GM19438 (cell line): Measurements from ENCODE around the gene DLAT.
A peak's percentile ranks its signal among the peaks of the same experiment; 100 is the strongest.
"Not testable (repeated sequence)": the region's sequence is repeated elsewhere in the genome, so short reads cannot be mapped to it uniquely, and the experiment has no call there.

ENCODE experiments used
- ATAC-seq: cut with Tn5 transposase; IDR thresholded peaks from one replicate; pipeline ENCODE4 v1.9.1; 2021; ENCODE audit warnings: low read depth; ENCODE audit not compliant: unreplicated experiment

DLAT gene

DNA sequence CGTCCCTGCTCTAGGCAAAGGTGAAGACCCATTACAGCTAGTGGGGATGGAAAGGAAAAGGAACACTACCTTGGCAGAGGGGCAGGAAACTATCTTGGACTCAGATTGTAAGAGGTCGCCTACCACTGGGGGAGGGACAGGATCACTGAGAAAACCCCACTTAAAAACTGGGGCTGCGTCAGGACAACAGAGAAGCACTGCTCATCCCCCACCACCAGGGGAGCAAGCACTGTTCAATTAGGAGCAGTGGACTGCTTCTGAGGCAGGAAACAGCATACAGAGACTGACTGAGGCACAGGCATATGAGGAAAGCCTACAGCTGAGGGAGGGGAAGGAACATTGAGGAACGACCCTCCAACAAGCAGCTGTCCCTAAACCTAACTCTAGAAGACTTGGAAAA lies 20.8 kb upstream of the DLAT start:
- ATAC-seq: peak; percentile 100

DNA sequence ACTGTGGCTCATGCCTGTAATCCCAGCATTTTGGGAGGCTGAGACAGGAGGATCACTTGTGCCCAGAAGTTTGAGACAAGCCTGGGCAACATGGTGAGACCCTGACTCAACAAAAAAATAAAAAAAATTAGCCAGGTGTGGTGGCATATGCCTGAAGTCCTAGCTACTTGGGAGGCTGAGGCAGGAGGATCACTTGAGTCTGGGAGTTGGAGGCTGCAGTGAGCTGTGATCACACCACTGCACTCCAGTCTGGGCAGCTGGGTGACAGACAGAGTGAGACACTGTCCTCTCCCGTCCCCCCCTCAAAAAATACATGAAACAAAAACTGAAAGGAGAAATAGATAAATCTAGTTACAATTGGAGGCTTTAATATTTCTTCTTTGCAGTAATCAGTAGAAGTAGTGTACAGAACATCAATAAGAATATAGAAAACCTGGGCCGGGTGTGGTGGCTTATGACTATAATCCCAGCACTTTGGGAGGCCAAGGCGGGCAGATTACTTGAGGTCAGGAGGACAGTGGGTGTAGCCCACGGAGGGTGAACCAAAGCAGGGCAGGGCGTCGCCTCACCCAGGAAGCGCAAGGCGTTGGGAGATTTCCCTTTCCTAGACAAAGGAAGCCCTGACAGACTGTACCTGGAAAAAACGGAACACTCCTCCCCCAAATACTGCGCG lies 19.6 kb upstream of the DLAT start:
- ATAC-seq: no peak

DNA sequence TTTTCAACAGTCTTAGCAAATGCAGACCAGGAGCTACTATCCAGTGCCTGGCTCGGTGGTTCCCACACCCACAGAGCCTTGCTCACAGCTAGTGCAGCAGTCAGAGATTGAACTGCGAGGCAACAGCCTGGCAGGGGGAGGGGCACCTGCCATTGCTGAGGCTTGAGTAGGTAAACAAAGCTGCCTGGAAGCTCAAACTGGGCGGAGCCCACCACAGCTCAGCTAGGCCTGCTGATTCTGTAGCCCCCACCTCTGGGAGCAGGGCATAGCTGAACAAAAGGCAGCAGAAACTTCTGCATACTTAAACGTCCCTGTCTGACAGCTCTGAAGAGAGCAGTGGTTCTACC lies 19.1 kb upstream of the DLAT start:
- not testable (repeated sequence) for ATAC-seq

DNA sequence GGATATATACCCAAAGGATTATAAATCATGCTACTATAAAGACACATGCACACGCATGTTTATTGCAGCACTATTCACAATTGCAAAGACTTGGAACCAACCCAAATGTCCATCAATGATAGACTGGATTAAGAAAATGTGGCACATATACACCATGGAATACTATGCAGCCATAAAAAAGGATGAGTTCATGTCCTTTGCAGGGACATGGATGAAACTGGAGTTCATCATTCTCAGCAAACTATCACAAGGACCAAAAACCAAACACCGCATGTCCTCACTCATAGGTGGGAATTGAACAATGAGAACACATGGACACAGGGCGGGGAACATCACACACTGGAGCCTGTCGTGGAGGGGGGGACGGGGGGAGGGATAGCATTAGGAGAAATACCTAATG lies 13.8 kb upstream of the DLAT start:
- not testable (repeated sequence) for ATAC-seq

DNA sequence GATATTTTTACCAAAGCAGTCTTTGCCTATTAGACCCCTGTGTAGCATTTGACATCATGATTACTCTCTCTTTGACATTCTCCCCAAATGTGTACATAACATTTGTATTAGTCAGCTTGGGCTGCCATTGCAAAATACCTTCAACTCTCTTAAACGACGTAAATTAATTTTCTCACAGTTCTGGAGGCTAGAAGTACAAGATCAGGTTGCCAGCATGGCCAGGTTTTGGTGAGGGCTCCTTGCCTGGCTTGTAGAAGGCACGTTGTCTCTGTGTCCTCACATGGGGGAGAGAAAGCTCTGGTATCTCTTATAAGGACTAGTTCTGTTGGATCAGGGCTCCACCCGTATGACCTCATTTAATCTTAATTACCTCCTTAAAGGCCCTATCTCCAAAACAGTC lies 12.3 kb upstream of the DLAT start:
- no peak for ATAC-seq

DNA sequence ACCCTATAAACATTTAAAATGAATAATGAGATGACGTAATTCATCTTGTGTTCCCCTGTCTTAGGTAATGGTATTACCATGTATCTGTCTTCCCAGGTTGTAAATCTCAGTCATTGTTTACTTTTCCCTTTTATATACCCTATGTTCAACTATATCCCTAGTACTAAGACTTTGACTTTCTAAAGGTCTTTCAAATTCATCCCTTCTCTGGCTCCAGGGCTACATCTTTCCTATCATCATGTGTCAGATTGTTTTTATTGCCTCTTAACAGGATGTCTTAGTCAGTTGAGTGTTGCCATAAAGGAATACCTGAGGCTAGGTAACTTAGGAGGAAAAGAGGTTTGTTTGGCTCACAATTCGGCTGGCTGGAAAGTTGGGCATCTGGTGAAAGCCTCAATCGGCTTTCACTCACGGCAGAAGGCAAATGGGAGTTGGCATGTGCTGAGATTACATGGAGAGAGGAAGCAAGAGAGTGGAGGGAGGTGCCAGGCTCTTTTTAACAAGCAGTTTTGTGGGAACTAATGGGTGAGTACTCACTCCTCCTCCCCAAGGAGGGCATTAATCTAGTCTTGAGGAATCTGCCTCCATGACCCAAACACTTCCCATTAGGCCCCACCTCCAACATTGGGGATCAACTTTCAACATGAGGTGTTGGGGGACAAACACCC lies 11.6 kb upstream of the DLAT start:
- ATAC-seq: no peak

DNA sequence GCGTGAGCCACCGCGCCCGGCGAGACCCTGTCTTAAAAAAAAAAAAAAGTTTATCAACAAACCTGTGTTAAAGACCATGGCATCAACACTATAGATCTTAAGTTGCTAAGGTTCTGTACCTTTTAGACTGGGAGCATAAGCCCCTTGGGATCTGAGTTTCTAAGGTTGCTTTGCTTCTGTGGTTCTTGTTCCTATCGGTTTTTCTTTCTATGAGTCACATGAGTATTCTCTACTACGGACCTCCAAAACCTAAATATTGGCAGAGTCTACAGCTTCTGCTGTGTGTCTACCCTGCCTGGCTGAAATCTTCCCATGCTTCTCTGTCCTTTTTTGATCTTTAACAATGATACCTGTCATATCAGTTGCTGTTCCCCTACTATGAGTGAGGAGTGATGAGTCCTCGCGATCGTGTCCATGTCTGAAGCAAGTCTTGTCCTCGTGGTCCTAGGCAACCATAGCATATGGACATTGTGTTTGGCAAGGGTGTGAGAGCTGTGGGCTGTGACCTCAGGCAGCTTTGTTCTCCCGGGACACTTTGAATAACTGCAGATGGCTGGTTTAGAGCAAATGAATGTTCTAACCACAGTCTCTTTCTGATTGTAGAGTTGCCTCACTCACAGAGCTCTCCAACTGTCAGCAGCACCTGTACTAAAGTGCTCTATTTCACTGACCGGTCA lies 9.0 kb upstream of the DLAT start:
- peak; percentile 84 for ATAC-seq

DNA sequence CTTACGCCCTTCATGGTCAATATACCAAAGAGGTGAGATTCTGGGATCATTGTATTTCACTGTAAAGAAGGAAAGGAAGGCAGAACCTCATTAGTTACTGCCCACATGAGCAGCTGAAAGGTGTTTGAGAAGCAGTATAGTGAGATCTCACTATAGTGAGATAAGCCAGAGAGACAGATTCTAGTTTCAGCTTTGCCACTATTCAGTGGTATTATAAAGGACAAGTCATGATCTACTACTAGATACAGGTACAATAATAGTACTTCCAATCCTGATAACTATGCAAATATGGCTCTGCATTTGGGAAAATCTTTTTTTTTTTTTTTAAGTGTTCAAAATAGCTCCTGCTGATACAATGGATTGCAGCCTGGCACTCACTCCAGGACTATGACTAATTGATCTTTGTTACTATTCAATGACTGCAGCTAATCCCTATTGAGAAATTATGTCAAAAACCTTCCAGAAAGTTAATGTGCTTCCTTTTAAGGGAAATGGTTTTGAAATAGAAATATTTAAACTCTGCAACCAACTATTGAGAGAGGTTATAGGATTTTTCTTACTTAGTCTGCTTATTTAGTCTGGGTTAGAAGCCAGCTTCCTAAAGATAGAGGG lies 8.3 kb upstream of the DLAT start:
- ATAC-seq: peak; percentile 46

DNA sequence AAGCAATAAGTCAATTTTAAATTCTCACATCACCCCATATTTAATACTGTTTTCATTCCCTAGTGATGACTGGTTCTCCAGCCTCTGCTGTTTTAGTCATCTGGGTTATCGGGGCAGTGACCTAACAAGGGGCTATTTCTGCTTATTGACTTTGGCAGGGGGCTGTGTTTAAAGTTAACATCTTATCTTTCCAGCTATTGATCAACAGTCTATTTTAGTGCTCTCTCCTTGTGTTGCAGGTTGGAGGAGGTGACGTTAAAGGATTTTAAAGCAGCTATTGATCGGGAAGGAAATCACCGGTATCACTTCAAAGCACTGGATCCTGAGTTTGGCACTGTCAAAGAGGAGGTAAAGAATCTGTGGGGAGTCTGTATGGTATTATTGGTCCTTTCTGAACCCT lies 7.7 kb upstream of the DLAT start:
- ATAC-seq: no peak

DNA sequence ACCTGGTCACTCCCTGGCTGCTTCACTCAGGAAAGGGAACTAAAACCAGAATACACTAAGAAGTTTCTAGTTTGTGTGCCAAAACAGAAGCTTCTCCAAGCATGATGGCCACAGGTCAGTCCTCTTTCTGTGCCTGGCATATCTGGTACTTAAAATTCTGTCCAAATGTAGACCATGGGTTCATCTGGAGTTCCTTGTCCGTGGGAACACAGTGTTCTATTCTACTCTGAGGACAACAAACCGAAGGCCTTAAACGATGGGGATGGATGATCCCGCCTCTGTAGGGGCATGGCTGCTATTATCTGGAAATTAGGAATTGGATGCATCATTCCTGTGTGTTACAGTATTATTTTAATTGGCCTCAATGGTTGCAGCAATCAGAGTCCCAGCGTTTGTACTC lies 6.1 kb upstream of the DLAT start:
- no peak for ATAC-seq

DNA sequence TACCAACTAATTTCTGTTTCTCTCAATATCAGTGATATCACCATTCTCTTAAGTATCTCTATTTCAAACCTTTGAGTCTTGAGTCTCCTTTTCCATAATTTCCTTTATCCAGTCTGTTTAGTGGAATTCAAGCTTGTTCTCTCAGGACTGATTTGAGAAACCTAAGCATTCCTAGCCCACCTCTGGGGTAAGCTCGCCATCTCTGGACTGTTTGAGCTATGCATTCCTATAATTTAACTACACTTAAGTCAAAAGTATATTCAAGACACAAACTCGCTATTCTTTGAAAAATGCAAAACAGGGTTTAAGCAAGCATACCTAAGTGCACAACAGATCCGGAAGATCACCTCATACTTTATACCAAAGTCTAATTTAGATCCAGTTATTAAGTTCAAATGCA lies 2.1 kb upstream of the DLAT start:
- no peak for ATAC-seq

DNA sequence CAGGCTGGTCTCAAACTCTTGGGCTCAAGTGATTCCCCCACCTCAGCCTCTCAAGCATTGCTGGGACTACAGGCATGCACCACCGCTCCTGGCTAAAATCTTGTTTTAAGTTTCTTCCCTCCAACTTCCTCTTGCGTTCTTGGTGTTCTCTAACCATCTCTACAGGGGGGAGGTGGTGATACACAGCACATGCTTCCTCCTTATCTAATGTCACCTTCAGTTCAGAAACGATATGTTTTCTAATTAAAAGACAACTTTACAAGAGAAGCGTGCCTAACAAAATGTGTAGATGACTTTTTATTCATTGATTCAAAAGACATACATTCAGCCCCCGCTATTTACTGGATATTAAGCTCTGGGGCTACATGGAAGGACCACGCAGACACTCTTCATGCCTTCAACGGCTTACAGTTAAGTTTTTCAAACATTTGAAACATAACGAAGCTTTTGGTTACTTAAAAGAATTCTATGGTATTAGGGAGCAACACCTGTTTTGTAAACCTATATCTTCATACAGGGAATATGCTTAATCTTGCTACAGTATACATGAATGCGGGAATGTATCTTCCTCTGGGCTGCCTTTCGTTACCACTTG lies 933 bp upstream of the DLAT start:
- ATAC-seq: peak; percentile 38

DNA sequence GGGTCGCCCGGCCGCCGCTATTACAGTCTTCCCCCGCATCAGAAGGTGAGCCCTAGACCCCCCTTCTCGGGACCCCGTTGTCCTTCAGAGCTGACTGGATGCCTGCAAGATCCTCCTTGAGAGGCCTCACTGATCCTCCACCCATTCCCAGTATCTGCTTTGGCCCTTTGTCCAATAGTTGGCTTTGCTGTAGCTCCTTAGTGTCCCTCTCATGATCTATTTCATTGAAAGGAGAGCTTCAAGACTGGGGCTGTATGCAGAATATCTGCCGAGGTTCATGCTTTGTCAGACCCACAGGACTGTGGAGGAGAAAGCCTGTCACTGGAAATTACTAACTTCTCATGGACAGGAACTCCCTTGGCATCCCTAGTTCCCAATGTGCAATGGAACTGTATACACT lies 499 bp downstream of the DLAT start:
- peak; percentile 4 for ATAC-seq

DNA sequence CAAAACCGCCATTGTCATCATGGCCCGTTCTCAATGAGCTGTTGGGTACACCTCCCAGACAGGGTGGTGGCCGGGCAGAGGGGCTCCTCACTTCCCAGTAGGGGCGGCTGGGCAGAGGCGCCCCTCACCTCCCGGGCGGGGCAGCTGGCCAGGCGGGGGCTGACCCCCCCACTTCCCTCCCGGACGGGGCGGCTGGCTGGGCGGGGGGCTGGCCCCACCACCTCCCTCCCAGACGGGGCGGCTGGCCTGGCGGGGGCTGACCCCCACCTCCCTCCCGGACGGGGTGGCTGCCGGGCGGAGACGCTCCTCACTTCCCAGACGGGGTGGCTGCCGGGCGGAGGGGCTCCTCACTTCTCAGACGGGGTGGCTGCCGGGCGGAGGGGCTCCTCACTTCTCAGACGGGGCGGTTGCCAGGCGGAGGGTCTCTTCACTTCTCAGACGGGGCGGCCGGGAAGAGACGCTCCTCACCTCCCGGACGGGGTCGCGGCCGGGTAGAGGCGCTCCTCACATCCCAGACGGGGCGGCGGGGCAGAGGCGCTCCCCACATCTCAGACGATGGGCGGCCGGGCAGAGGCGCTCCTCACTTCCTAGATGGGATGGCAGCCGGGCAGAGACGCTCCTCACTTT lies 1.7 kb downstream of the DLAT start:
- ATAC-seq: not testable (repeated sequence)

DNA sequence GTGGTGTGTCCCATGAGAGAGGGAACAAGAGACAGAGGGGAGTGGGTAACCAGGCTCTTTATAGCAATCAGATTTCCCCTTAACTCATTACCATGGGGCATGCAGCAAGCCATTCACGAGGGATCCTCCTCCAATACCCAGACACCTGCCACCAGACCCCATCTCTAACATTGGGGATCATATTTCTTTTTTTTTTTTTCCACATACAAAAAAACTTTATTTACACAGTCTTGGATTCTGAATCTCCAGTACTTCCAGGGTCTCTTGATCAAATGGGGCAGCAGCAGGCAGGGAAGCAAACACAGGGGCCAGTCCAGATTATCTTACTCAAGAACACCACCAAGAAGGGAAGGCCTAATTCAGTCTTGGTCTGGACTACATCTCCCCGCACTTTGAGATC lies 4.3 kb downstream of the DLAT start:
- ATAC-seq: no peak

DNA sequence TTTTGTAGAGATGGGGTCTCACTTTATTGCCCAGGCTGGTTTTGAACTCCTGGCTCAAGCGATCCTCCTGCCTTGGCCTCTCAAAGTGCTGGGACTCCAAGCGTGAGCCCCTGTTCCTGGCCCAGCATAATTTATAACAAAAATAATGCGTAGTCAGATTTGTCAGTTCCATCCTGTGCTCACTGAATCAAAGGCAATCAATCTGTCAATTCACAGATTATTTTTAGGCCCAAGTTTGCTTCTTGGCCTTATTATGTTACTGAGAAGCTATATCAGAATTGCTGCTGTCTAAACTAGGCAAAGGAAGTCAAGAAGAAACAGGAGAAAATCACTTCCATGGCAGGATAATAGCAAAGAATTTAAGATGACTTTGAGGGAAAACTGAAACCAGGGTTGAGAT lies 8.7 kb downstream of the DLAT start:
- ATAC-seq: no peak

DNA sequence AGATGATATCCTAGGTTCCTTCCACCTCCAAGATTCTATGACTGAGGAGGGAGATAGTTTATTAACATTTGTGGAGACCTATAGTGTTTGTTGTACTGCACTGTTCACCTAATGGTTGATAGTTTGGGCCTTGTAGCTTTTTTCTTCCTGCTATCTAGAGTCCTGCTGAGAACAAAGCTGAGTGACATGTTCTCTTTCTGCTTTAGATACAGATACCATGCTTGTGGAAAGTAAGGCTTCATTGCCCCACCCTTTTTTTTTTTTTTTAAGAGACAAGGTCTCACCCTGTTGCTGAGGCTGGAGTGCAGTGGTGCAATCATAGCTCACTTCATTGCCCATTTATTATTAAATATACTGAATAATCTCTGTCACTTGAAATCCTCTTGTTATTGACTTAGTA lies 12.3 kb downstream of the DLAT start:
- no peak for ATAC-seq

DNA sequence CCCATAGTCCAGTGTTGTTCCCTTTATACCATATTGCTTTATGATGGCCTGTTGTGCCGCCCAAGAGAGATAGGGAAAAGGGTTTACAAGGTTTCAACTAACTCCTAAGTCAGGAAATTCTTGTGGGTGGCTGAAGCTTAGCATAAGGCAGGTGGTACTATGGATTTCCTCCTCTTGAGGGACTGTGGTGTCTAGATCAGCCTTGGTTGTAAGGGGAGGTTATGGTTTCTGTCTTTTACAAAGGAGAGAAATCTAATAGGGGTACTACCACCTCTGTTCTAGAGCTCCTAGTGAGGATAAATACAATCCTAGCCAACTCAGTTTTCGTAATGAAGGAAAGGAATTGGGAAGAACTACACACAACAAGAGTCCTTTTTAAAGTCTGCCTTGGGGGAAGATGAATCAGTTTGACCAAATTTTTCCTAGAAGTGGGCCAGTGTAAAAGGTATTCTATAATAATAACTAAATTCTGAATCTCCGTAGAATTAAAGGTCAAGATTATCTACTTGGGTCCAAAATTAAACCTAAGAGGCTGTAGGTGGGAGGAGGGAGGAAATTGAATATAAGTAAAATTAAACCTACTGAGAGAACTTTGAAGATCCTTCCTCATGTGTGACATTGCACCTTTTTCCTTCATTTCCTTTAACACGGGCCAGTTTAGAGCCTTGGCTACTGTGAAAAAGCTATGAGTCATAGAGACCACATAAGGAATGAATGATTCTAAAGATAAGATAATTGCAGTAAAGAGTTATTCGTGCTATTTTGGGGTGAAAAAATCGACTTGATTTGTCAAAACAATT lies 17.2 kb downstream of the DLAT start:
- no peak for ATAC-seq

DNA sequence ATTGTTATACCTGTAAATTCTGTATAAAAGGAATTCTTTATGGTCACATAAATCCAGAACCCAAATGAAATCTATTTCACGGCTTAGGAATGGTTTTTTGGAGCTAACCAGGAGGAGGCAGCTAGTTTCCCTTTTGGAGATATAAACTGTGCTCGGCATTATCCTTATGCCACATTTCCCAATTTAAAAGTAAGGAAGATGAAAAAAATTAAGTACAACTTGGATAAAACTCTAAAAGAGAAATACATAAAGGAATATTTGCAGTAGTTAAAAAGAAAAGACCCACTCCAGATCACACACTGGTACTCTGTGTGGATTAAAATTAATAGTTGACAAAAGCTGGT lies 17.7 kb downstream of the DLAT start:
- no peak for ATAC-seq

DNA sequence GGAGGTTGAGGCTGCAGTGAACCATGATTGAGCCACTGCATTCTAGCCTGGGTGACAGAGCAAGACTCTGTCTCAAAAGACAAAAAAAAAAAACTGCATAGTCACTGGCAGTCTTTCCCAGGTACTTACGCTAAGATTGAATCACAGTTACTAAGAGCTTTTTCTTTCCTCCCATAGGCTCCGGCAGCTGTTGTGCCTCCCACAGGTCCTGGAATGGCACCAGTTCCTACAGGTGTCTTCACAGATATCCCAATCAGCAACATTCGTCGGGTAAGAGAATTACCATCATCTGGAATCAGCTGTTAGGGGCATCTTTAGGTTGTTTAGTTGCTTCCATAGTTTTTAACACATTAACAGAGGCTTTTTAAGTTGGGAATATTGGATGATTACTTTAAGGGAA lies 19.8 kb downstream of the DLAT start:
- no peak for ATAC-seq
